HG02885 (cell line): Measurements from ENCODE around the gene ACOXL.
"Not testable (repeated sequence)": the region's sequence is repeated elsewhere in the genome, so short reads cannot be mapped to it uniquely, and the experiment has no call there.

Source experiments
- ATAC-seq: cut with Tn5 transposase; IDR thresholded peaks from one replicate; pipeline ENCODE4 v1.9.1; 2021; ENCODE audit warnings: mild to moderate bottlenecking; ENCODE audit not compliant: unreplicated experiment, poor library complexity

ACOXL gene

DNA sequence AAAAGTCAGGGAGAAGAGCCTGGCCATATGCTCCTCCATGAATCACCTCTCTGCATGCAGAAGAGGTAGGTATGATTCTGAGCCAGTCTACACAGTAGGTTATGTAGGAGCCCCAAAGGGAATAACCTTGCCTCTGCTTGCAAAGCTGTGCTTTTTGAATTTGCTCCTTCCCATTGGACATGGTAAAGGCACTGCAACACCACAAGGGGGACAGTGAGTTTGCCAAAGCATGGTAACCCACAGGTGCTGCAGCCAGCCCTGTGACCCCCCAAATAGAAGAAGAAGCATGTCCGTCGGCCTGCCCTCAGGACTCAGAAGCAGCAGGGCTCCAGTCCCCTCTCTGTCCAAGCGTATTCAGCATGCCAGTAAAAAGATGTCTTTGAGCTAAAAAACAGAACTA lies 337.3 kb downstream of the ACOXL start:
- no peak for ATAC-seq

DNA sequence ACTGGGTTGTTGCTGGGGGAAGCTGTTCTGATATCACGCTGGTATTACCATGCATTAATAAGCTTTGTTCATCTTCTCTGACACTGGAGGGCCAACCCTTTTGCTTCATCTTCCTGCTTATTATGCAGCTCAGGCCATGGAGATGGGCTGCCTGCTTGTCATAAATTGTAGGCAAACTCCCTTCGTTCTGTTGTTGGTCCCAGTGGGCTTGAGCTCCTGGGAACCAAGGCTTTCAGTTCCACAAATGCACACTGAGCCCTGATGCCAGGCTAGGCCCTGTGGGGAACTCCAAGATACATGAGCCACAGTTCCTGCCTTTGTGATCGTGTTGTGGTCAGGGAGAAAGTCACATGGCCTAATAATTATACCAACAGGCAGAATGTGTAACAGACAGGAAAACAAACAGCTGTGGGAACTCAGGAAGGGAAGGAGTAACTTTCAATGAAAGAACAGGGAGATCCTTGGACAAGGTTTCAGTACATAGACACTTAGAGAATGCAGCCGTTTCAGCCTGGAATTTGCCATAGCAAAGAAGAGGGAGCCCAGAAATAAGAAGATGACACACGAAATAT lies 339.3 kb downstream of the ACOXL start:
- no peak for ATAC-seq

DNA sequence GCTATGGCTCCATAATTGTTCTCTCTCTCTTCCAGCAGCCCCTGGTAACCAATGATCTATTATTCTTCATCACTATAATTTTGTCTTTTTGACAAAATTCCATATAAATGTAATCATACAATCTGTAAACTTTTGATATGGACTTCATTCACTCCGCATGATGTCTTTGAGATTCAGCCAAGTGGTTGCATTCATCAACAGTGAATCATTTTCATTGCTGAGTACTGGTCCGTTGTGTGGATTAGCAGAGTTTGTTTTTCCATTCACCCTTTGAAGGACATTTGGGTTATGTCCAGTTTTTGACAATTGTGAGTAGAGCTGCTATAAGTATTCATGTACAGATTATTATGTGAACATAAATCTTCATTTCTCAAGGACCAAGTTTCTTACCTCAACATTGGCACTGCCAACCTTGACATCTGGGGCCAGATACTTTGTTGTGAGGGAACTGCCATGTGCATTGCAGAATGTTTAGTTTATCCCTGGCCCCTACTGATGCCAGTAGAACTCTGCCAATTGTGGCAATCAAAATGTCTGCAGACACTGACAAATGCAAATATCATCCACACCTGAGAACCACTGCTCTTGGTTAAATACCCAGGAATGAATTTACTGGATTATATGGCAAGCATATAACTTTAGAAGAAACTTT lies 340.0 kb downstream of the ACOXL start:
- no peak for ATAC-seq

DNA sequence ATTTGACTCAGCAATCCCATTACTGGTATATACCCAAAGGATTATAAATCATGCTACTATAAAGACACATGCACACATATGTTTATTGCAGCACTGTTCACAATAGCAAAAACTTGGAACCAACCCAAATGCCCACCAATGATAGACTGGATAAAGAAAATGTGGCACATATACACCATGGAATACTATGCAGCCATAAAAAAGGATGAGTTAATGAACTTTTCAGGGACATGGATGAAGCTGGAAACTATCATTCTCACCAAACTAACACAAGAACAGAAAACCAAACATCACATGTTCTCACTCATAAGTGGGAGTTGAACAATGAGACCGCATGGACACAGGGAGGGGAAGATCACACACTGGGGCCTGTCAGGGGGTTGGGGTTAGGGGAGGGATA lies 350.3 kb downstream of the ACOXL start:
- not testable (repeated sequence) for ATAC-seq

DNA sequence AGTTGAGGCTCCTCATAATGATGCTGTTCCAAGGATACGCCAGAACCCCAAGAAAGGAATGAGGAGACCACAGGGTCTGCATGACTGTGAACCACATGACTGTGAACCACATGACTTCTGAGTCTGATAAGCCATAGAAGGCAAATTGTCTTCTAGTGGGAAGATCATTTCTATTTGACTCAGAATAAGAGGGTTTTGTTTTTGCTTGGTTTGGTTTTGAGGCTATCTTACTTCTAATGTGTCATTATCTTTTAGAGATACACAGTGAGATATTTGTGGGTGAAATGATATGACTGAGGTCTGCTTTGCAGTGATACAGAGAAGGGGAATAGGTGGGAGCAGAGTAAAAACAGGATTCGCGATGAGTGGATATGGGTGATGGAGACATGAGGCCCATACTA lies 359.4 kb downstream of the ACOXL start:
- no peak for ATAC-seq

DNA sequence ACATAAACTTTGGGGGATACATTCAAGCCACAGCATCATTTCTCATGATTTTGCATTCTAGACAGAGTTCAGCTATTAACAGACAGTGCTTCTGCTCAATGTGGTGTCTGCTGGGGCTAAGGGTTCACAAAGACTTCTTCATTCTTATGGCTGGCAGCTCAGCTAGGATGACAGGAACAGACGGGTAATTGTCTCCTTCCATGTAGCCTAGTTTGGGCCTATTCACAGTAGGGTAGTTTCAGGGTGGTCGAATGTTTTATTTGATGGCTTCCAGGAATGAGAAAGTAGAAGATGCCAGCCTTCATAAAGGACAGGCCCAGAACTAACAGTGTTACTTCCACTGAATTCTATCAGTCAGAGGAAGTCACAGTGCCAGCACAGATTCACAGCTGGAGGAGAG lies 362.3 kb downstream of the ACOXL start:
- no peak for ATAC-seq

DNA sequence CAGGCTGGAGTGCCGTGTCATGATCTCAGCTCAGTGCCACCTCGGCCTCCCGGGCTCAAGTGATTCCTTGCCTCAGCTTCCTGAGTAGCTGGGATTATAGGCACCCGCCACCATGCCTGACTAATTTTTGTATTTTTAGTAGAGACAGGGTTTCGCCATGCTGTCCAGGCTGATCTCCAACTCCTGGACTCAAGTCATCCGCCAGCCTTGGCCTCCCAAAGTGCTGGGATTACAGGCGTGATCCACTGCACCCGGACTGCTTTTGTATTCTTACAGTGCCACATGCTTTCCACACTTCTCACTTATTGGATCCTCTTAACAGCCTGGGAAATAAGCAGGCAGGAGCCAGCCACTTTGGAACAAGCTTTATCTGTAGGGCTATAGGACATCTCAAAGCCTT lies 363.1 kb downstream of the ACOXL start:
- ATAC-seq = no peak

DNA sequence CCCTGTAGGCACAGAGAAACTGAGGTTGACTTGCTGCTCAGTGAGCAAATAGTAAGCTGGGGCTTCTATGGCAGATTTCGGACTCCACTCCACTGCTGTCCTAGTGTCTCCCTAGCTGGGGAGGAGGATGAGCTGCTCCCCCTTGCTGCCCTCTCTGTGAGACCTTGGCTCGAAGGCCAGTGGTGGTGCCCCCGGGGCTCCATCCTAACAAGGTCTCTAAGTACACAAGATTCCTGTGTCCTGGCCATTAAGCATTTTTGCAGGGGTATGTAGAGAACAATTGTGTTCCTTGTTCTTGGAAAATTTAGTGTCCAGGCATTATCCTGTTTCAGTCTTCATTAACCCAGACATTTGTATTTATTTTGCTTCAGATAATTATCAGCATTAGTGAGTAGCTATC lies 367.0 kb downstream of the ACOXL start:
- no peak for ATAC-seq

DNA sequence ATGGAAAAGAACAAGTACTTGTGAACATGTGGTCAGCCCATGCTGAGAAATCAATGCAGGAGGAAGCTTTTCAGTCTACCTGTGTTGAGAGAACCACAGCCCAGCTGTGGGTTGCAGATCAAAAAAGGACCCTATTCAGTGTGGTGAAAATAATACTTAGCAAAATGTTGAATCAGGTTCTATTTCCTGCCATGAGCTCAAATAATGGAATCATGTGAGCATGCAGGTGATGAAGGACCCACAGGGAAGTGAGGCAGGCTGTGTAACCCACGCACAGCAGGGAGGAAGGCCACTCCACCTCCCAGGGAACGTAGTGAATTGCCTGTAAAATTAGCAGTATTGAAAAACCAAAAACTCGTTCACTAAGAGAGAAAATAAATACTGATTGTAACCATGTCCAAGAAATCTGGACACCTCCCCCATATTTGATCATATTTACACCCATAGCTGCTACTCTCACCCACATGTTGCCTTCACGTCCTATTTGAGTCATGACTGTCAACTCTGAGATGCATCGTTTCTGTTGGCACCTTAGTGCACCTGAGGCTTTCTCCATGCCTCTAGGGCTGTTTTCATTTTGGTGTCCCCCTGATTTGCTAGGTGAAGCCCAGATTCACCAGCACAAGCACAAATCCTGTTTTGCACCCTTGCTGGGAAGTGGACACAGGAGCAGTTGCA lies 367.9 kb downstream of the ACOXL start:
- peak; percentile 46 for ATAC-seq

DNA sequence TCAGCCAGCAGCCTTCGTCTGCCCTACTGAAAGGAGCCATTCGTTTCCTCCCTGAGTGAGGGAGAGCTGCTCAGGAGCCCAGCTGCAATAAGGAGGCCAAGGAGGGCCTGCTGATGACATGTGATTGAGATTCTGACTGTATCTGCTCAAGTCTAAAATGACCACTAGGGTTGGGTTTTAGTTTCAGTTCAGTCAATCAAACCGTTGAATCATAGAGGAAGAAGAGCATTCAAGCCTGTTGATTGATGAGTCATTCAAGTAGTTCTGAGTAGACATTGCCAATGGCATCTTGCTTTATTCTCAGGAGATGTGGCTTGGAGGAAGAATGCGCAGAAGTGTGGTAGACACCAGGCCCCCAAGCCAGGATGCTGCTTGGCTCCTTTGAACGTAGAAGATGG lies 368.4 kb downstream of the ACOXL start:
- ATAC-seq = peak; percentile 91

DNA sequence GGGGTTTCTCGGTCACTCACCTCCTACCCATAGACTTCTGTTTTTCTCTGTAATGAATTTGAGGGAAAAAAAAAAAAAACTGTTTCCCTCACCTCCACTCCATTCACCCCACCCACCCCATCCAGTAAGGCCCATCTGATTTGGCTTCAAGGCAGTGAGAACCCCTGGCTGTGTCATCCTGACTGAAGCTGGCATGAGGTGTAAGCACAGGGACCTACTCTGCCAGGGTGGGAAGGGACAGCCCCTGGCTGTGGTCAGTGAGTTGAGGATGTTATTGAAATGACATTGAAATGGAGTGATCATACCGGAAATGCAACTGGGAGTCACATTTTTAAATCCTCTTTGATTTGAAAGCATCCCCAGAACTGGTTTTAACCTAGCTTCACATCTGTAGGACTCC lies 369.2 kb downstream of the ACOXL start:
- ATAC-seq = no peak

DNA sequence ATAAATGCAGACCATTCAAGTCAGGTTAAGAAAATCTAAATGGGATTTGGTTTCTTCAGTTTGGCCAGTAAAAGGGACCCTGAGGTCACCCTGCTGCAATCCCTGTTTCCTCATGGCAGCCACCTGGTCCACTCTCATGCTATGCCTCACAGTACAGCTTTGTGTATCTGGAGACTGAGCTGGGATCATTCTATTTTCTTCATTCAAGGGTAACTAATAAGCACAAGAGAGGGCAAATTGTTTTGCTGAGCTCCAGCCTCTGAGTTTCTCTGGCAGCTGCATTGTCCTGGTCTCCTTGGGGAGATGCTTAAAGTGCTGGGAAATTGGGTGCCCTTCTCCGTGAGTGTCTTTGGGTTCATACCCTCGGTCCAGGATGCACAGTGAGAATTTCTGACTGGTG lies 369.8 kb downstream of the ACOXL start:
- no peak for ATAC-seq

DNA sequence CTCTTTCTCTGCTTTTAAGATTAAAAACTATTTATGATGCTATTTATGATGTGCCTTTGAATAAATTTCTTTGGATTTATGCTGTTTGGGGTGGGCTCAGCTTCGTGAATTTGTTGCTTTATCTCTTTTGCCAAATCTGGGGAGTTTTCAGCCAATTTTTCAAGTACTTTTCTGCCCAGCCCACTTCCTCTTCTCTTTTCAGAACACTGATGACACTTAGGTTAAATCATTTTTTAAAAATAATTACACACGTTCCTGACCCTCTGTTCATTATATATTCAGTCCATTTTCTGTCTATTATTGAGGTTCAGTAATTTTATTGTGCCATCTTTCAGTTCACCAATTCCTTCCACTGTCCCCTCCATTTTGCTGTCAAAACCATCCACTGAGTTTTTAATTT lies 373.6 kb downstream of the ACOXL start:
- no peak for ATAC-seq

DNA sequence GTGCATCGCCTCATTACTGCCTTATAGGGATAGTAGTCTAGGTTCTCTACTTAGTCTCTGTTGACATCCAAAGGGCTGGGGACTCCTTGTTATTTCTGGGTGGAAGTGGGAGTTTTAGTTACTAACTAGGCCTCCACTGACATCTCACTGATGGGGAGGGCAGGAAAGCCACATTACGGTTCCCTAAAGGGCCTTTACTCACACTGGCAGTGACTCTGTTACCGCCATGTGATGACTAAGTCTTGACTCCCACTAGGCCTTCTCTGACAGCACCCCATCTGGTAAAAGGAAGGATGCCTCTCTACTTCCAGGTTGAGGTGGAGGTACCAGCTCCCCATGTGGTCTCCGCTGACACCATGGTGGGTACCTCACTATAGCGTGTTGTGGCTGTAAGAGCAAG lies 374.3 kb downstream of the ACOXL start:
- ATAC-seq = no peak

DNA sequence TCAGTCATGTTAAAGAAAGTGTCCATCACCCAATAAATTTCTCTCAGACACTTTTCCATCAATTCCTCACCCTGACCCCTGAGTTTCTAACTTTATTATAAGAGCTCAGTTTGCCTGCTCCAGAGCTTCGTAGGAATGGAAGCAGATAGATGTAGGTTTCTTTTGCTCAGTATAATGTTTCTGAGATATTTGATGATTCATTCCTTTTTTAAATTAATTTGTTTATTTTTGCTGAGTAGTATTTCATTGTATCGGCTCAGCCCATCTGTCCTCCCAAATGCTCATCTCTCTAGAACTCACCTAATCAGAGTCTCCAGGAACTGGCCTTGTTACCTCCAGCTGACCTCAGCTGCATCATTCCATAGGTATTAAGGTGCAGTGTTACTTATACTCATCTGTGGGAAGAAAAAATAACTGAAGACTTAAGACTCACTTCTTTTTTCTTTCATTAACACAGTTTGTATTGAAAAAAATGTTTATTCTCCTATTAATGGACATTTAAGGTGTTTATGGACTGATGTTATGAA lies 376.4 kb downstream of the ACOXL start:
- ATAC-seq = no peak

DNA sequence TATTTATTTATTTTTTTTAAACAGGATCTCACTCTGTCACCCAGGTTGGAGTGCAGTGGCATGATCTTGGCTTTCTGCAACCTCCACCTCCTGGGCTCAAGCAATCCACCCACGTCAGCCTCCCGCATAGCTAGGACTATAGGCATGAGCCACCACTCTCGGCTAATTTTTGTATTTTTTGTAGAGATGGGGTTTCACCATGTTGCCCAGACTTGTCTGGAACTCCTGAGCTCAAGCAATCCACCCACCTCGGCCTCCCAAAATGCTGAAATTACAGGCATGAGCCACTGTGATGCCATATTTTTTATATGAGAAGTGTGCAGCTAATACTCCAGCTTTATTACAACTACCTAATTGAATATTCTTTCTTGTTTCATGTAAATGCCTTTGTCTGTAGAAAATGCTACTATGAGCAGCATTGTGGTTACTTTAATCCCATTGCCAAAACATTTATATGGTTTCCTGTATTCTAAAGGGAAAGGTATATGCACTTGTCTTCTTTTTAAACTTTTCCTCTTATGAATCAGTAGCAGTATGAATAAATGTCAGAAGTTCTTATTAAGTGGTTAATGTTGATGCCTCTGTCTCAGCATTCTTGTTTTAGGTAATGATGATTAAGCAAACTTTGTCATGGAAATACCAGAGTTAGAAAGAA lies 378.9 kb downstream of the ACOXL start:
- ATAC-seq = no peak

DNA sequence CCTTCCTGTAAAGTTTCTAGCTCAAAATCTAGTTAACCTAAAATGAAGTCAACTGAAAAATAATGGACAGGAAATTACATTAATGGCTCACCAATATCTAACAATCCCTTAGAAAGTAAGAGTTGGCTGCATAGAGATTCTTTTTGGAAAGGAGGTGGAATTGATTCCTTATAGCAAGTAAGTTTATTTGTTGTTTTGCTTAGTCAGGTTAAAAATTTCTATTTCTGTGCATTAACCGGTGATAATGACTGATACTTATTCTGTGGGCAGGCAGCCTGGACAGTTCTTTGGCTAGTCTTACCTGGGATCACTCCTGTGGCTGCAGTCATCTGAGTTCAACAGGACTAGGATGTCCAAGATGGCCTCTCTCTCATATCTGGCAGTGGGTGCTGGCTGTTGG lies 381.5 kb downstream of the ACOXL start:
- ATAC-seq = no peak

DNA sequence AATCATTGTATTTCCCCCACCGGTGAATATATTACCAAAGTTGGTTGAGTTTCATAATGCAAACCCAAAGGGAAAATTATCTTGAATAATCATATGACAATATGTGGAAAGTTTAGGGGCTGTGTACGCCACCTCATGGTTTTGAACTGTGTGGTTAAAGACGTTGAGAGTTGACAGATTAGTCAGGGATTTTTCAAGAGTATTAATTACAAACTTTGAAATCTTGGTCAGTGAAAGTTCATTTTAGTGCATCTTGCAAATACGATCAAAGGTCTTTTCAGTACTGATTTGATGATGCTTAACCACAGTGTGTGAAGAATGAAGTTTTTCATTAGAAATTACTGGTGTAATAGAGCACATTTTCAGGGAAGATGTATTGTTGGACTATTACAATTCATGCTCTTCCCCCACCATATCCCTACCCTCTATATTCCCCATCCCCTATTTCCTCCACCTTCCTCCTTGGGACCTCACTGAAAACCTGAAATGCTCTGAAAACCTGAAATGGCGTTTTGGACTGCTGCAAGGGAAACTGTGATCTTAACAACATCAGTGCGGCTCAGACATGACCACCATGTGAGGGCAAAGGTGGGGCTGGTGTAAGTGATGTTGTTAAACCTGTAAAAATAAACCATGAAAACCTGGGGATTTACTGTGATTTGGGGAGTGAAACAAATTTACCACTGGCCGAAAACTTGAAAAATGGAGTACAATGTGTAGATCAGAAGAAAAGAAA lies 383.8 kb downstream of the ACOXL start:
- ATAC-seq = peak; percentile 28

DNA sequence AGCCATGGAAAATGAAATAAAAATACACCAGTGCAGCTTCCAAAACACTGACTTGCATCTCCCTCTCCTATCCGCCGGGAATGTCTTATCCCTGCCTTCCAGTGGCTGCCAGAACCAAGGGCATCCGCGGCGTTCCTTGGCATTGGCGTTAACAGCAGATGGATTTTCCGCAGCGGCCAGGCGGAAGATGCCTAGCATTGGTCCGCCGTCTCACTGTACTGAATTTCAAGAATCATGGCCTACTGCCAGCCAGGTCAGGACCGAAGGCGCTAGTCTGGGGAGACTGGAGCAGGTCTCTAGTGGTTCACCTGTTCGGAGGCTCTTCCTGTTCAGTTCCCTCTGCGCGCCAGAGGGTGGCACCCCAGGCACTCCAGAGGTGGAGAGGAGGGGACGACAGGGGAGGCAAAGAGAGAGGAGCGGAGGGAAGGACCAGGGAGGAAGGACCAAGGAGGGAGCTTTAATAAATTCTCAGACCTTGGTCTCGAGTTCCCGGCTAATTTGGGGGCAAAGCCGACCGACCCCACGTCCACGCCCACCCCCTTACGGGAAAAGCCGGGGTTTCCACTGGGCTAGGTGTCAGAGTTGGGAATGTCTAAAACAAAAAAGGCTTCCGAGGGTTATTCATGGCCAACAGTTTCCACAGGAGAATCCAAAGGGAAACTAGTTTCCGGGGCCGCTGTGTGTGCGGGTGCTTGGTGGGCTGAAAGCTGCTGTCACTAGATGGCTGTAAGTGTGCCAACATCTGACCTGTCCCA lies 384.6 kb downstream of the ACOXL start:
- peak; percentile 27 for ATAC-seq
